Nephron progenitor cell (in vitro differentiated cells): ENCODE results near the gene CD302.

Experiments
- DNase-seq: peaks from one replicate; pipeline ENCODE4 v3.0.0; 2021
- H3K27ac Mint-ChIP-seq: 2 replicates; pipeline ENCODE4 v1.8.0; 2021; ENCODE audit warnings: mild to moderate bottlenecking, moderate library complexity, mixed read lengths
- H3K27me3 Mint-ChIP-seq: 2 replicates; pipeline ENCODE4 v1.8.0; 2021; ENCODE audit warnings: mild to moderate bottlenecking, low read depth, mixed read lengths; ENCODE audit not compliant: poor library complexity
- H3K36me3 Mint-ChIP-seq: 2 replicates; pipeline ENCODE4 v1.8.0; 2021; ENCODE audit warnings: low read depth, mixed read lengths
- H3K4me1 Mint-ChIP-seq: 2 replicates; pipeline ENCODE4 v1.8.0; 2021; ENCODE audit warnings: mixed read lengths
- H3K4me3 Mint-ChIP-seq: 2 replicates; pipeline ENCODE4 v1.8.0; 2021; ENCODE audit warnings: mild to moderate bottlenecking, moderate library complexity, mixed read lengths
- H3K9me3 Mint-ChIP-seq: 2 replicates; pipeline ENCODE4 v1.8.0; 2021; ENCODE audit warnings: mild to moderate bottlenecking, moderate library complexity, mixed read lengths
- TF ChIP-seq, protein P1 (sequence below): fragments of 200-600 bp; sonication (generic); IDR thresholded peaks from 2 replicates; pipeline ENCODE4 v1.5.0; 2021; ENCODE audit warnings: antibody characterized with exemption

CD302 gene

DNA sequence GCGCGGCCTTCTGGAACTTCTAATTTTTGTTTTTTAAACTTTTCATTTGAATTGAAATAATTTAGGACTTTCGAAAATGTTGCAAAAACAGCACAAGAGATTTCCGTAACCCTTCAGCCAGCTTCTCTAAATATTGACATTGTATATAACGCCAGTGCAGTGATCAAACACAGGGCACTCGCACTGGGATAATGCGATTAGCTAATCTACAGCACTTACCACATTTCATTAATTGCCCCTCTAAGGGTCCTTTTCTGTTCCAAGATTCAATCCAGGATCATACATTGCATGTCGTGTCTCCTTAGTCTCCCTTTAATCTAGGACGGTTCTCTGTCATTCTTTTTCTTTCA lies 343 bp upstream of the CD302 start:
- H3K9me3 Mint-ChIP-seq, result peaks cover 8% of the 10 kb centered on the region
- no peak for DNase-seq
- no peaks in the 10 kb centered on the region for H3K4me1 Mint-ChIP-seq
- no peak overlapping the region for H3K27ac Mint-ChIP-seq
- peak overlapping the region; percentile 74 for H3K4me3 Mint-ChIP-seq
- TF ChIP-seq, protein P1, sequence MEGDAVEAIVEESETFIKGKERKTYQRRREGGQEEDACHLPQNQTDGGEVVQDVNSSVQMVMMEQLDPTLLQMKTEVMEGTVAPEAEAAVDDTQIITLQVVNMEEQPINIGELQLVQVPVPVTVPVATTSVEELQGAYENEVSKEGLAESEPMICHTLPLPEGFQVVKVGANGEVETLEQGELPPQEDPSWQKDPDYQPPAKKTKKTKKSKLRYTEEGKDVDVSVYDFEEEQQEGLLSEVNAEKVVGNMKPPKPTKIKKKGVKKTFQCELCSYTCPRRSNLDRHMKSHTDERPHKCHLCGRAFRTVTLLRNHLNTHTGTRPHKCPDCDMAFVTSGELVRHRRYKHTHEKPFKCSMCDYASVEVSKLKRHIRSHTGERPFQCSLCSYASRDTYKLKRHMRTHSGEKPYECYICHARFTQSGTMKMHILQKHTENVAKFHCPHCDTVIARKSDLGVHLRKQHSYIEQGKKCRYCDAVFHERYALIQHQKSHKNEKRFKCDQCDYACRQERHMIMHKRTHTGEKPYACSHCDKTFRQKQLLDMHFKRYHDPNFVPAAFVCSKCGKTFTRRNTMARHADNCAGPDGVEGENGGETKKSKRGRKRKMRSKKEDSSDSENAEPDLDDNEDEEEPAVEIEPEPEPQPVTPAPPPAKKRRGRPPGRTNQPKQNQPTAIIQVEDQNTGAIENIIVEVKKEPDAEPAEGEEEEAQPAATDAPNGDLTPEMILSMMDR, result no peak
- no peaks in the 10 kb centered on the region for H3K36me3 Mint-ChIP-seq
- peaks cover 87% of the 10 kb centered on the region for H3K27me3 Mint-ChIP-seq

DNA sequence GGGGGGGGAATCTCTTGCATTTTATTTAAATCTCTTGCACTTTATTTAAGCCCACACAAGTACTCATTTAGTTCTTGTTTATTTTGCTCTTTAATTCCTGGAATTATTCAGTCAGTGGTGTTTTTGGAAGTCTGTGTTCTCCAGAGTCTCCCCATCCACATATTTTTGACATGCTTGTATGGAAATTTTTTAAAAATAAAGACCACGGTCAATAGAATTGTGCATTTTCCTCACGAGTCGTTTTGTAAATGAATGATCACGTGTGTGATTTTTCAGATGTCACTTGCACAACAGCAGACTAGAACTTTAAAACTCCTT lies 824 bp downstream of the CD302 start:
- Mint-ChIP-seq H3K27ac (no peak overlapping the region), H3K27me3 (peaks cover 90% of the 10 kb centered on the region), H3K4me3 (peak overlapping the region; percentile 78), H3K4me1 (no peaks in the 10 kb centered on the region), H3K36me3 (no peaks in the 10 kb centered on the region), H3K9me3 (peaks cover 8% of the 10 kb centered on the region)
- no peak for DNase-seq
- TF ChIP-seq, protein P1, result no peak

DNA sequence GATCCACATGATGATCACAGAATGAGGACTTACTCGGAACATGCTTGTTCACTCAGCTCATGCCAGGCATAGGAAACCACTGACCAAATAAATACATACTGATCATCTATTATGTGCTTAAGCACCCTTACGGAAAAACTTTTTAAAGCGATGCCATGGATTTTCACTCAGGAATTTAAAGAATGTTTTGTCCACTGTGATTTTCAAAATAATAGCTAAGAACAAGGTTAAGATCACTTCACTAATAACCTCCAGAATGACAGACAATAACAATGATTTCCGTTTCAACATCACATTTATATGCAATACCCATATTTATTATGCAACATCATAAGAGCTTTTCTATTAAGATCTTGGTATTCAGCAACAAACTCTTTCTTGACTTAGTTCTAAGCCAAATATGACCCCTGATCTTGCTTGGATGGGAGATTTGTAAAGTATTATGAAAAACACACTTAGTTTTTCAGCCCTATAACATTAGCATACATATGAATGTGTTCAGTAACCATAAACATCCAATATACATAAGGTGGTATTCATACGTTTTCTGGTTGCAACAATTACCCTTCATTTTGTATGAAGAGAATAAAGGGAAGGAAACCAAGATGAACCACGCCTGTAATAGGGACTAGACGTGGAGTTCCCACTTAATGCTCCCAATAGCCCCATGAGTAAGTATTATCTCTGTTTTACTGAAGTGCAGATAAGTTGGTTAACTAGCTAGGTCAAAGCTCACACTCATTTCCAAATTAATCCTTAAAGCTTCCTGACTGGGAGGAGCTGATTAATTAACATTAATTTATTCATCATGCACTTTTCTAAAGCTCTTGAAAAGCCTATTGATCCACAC lies 1.9 kb downstream of the CD302 start:
- TF ChIP-seq, protein P1, result no peak
- H3K4me3 Mint-ChIP-seq, result no peak overlapping the region
- H3K36me3 Mint-ChIP-seq, result no peaks in the 10 kb centered on the region
- no peak for DNase-seq
- H3K9me3 Mint-ChIP-seq, result peaks cover 8% of the 10 kb centered on the region
- no peak overlapping the region for H3K27ac Mint-ChIP-seq
- peaks cover 82% of the 10 kb centered on the region for H3K27me3 Mint-ChIP-seq
- H3K4me1 Mint-ChIP-seq, result no peaks in the 10 kb centered on the region

DNA sequence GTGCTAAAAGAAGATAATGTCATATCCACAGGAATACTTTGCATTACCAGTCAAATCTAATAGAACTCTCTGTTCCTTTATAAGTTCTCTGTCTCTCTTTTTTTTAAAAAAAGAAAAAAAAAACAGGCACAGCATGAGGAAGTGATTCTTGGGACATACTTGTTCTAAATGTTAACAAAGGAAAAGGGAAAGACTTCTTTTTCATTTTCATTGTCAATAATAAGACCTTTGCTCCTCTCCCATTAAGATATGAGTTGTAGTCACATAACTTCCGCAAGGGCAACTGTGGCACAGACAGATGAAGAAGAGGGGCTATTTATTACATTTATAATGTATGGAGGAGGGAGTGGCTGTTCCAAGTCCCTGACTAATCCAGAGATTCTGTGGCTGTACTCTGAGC lies 4.7 kb downstream of the CD302 start:
- Mint-ChIP-seq H3K27ac (no peak overlapping the region), H3K4me3 (no peak overlapping the region), H3K27me3 (peaks cover 59% of the 10 kb centered on the region), H3K36me3 (no peaks in the 10 kb centered on the region), H3K9me3 (peaks cover under 1% of the 10 kb centered on the region), H3K4me1 (no peaks in the 10 kb centered on the region)
- DNase-seq, result no peak
- TF ChIP-seq, protein P1, result no peak

DNA sequence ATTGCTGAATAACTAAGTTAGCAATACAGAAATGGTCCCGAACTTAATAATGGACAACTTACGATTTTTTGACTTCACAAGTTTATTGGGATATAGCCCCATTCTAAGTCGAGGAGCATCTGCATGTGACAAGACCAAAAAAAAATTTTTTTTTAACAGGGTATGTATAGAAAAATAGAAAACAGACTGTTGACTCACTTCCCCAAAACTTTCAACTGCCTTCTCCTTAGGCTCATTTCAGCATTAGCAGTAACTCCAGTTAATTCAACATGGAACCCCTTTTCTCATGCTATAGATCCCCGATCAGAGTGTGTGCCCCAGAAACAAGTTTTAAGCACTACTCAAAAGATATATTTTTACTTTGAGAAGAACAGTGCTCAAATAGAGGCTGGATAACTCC lies 5.4 kb downstream of the CD302 start:
- no peaks in the 10 kb centered on the region for H3K36me3 Mint-ChIP-seq
- H3K4me1 Mint-ChIP-seq, result no peaks in the 10 kb centered on the region
- H3K27me3 Mint-ChIP-seq, result peaks cover 51% of the 10 kb centered on the region
- DNase-seq, result no peak
- H3K4me3 Mint-ChIP-seq, result no peak overlapping the region
- no peaks in the 10 kb centered on the region for H3K9me3 Mint-ChIP-seq
- no peak overlapping the region for H3K27ac Mint-ChIP-seq
- TF ChIP-seq, protein P1, result no peak

DNA sequence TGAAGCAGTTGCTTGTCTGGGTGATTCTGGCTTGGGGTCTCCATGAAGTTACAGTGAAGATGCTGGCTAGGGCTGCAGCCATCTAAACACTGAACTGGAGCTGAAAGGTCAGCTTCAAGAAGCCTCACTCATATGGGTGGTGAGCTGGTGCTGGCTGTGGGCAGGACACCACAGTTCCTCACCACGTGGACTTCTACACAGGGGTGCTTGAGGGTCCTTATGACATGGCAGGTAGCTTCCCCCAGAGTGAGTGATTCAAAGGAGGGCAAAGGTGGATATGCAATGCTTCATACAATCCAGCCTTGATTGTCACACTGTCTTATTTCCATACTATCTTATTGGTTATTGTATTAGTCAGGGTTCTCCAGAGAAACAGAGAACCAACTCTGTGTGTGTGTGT lies 6.0 kb downstream of the CD302 start:
- Mint-ChIP-seq H3K27ac (no peak overlapping the region), H3K4me1 (no peaks in the 10 kb centered on the region), H3K9me3 (no peaks in the 10 kb centered on the region), H3K27me3 (peaks cover 46% of the 10 kb centered on the region), H3K4me3 (no peak overlapping the region), H3K36me3 (no peaks in the 10 kb centered on the region)
- TF ChIP-seq, protein P1, result no peak
- no peak for DNase-seq
